GM19193 (cell line): ENCODE results near the gene KHNYN.

Experiments used
- POLR2A ChIP-seq: IDR thresholded peaks from 4 replicates; pipeline ENCODE4 v1.6.1; 2011; ENCODE audit not compliant: insufficient read depth, insufficient read length; ENCODE audit errors: extremely low read depth

Gene KHNYN

GRCh38 chr14:24397639-24398292 is 32.0 kb upstream of the KHNYN start:
- TF ChIP-seq POLR2A, result no peak

- no peak for TF ChIP-seq POLR2A
Measured at GRCh38 chr14:24398293-24398652, 31.5 kb upstream of the KHNYN start.

GRCh38 chr14:24398653-24399446 is 30.9 kb upstream of the KHNYN start, which contains the start of gene NYNRIN:
TSS of gene NYNRIN (plus strand) at chr14:24399003. CDS start at chr14:24399247, 244 bp downstream.
- TF ChIP-seq POLR2A, result no peak

GRCh38 chr14:24399447-24399822 is 30.3 kb upstream of the KHNYN start:
- TF ChIP-seq POLR2A, result no peak

GRCh38 chr14:24399999-24400718 is 29.6 kb upstream of the KHNYN start:
- TF ChIP-seq POLR2A, result no peak

- no peak for TF ChIP-seq POLR2A
Measured at GRCh38 chr14:24401810-24402702, 27.7 kb upstream of the KHNYN start.

GRCh38 chr14:24403294-24403998 is 26.3 kb upstream of the KHNYN start:
- no peak for TF ChIP-seq POLR2A

- no peak for TF ChIP-seq POLR2A
Measured at GRCh38 chr14:24404814-24405213, 24.9 kb upstream of the KHNYN start.

- no peak for TF ChIP-seq POLR2A
Measured at GRCh38 chr14:24406416-24406815, 23.3 kb upstream of the KHNYN start.

- TF ChIP-seq POLR2A, result no peak
Measured at GRCh38 chr14:24407608-24408325, 22.0 kb upstream of the KHNYN start.

GRCh38 chr14:24408764-24409163 is 21.0 kb upstream of the KHNYN start:
- no peak for TF ChIP-seq POLR2A

- TF ChIP-seq POLR2A, result no peak
Measured at GRCh38 chr14:24409192-24409591, 20.6 kb upstream of the KHNYN start.

- no peak for TF ChIP-seq POLR2A
Measured at GRCh38 chr14:24409956-24410355, 19.8 kb upstream of the KHNYN start.
